ENCODE results near the gene STIMATE. TPM values are rescaled to one million over a fixed set of nuclear protein-coding genes. Genes with fewer than 3 reads are reported as not detected.

STIMATE gene
- total and polyA plus RNA-seq, 2 of the 4 experiments (the other 2 are of a cell fraction): 10.6 to 17.8 TPM

- Histone ChIP-seq H2BK120ac (ENCODE audit: low read depth, low read length) (no peak overlapping the region), H3K4ac (ENCODE audit: low read depth, low read length) (no peak overlapping the region), H3K4me3 (ENCODE audit: insufficient read depth, low read depth, low read length) (no peak overlapping the region), H2BK5ac (ENCODE audit: low read depth, low read length, poor library complexity, severe bottlenecking) (no peak overlapping the region), H4K8ac (ENCODE audit: low read depth in 2 of 2, low read length in 2 of 2) (no peak overlapping the region), H3K18ac (ENCODE audit: low read depth, low read length) (no peak overlapping the region), H4K20me1 (ENCODE audit: insufficient read depth, low read length) (peaks cover 4% of the 10 kb centered on the region; the same call in 1 of the 2 replicates), H2AK5ac (ENCODE audit: low read depth, low read length) (peak overlapping the region; percentile 33; the same call in 1 of the 2 replicates), H3K79me1 (ENCODE audit: low read depth in 1 of 2, low read length in 2 of 2) (peaks cover 40 to 64% of the 10 kb centered on the region in 2 experiments), H3K56ac (ENCODE audit: extremely low read depth, insufficient read depth, low read length) (no peak overlapping the region), H4K5ac (ENCODE audit: low read depth, low read length) (no peak overlapping the region), H3K27ac (ENCODE audit: insufficient read depth, low read length) (no peak overlapping the region), H3K4me1 (ENCODE audit: control insufficient read depth, insufficient read depth, low read length) (peaks cover 11% of the 10 kb centered on the region), H2BK15ac (ENCODE audit: low read depth, low read length) (no peak overlapping the region), H3K23ac (ENCODE audit: low read depth, low read length) (no peak overlapping the region), H3K9me1 (ENCODE audit: insufficient read depth, low read length) (peaks cover 23% of the 10 kb centered on the region), H3K9ac (ENCODE audit: low read depth, low read length) (no peak overlapping the region), H4K91ac (ENCODE audit: insufficient read depth, low read depth, low read length) (no peak overlapping the region), H3K9me3 (ENCODE audit: control insufficient read depth, insufficient read depth, low read length) (no peaks in the 10 kb centered on the region), H2AFZ (replicated peaks; ENCODE audit: low read length, poor library complexity) (no peak overlapping the region), H3K4me2 (ENCODE audit: low read depth, low read length) (no peak overlapping the region), H2BK20ac (ENCODE audit: low read depth, low read length) (no peak overlapping the region), H3K27me3 (ENCODE audit: control insufficient read depth, insufficient read depth, low read length) (no peaks in the 10 kb centered on the region), H3K14ac (replicated peaks; ENCODE audit: low read depth, low read length) (no peak overlapping the region), H3K36me3 (ENCODE audit: control insufficient read depth, insufficient read depth, low read length) (peaks cover 2% of the 10 kb centered on the region; the same call in 1 of the 2 replicates), H2AK9ac (replicated peaks; ENCODE audit: low read depth, low read length, poor library complexity) (no peak overlapping the region)
- BruUV-seq (replicated peaks): no TSS peak
- no CpG with 5 or more reads among the region's 4 CpGs for WGBS, 2 experiments (ENCODE audit: extremely low coverage in 2 of 2, insufficient read length in 1 of 2)
- TF ChIP-seq RCOR1 (IDR thresholded peaks at IDR 0.05; ENCODE audit: insufficient replicate concordance, low read length) (no peak), BHLHE40 (IDR thresholded peaks at IDR 0.05; ENCODE audit: low read depth, low read length) (no peak), CHD1 (IDR thresholded peaks at IDR 0.05; ENCODE audit: low read depth, low read length) (no peak), MAZ (IDR thresholded peaks at IDR 0.05; ENCODE audit: borderline replicate concordance, low read depth, low read length) (no peak), MXI1 (IDR thresholded peaks at IDR 0.05; ENCODE audit: borderline replicate concordance, low read depth, low read length) (no peak), RFX5 (IDR thresholded peaks at IDR 0.05; ENCODE audit: low read depth, low read length) (no peak), SMC3 (IDR thresholded peaks at IDR 0.05; ENCODE audit: low read depth, low read length) (no peak), FOS (IDR thresholded peaks at IDR 0.05; ENCODE audit: low read depth, low read length) (no peak), USF2 (IDR thresholded peaks at IDR 0.05; ENCODE audit: low read depth, low read length) (no peak), CTCF (conservative IDR thresholded peaks at IDR 0.05; ENCODE audit: low read depth, low read length) (no peak), CEBPB (IDR thresholded peaks at IDR 0.05; ENCODE audit: low read depth, low read length) (no peak), MAFK (IDR thresholded peaks at IDR 0.05; ENCODE audit: low read depth, low read length) (no peak), RAD21 (IDR thresholded peaks at IDR 0.05; ENCODE audit: low read length) (no peak), ELK1 (IDR thresholded peaks at IDR 0.05; ENCODE audit: borderline replicate concordance, low read depth, low read length) (no peak), POLR2A (IDR thresholded peaks at IDR 0.05; ENCODE audit: low read depth, low read length) (no peak), NFE2L2 (IDR thresholded peaks at IDR 0.05; ENCODE audit: low read depth, low read length) (no peak)
- ChIA-PET CTCF (no interaction called here), POLR2A (ENCODE audit: unreplicated experiment) (no interaction called here)
- intact Hi-C loops (cut with micrococcal nuclease) (no loop called here), in situ Hi-C loops (cut with MboI; ENCODE audit: low sequenced_read_pairs) (no loop called here), dilution Hi-C loops (cut with HindIII; ENCODE audit: low sequenced_read_pairs, unreplicated experiment) (no loop called here)
- DNase-seq: no peak
- no peak for ATAC-seq (ENCODE audit: low read depth)
These were observed 10.2 kb downstream of the STIMATE start for GRCh38 chr3:52887166-52887565.

Measured in IMR-90 (cell line).